NCI-H748 treated with DMSO at 0.1 percent for 48 hours (cell line): ENCODE measurements around the gene TCERG1L.
"Not testable (repeated sequence)": the region's sequence is repeated elsewhere in the genome, so short reads cannot be mapped to it uniquely, and the experiment has no call there.

Experiments
- DNase-seq: peaks from one replicate; lab custom pipeline; 2025; lab: John Stamatoyannopoulos, UW

Gene TCERG1L

DNA sequence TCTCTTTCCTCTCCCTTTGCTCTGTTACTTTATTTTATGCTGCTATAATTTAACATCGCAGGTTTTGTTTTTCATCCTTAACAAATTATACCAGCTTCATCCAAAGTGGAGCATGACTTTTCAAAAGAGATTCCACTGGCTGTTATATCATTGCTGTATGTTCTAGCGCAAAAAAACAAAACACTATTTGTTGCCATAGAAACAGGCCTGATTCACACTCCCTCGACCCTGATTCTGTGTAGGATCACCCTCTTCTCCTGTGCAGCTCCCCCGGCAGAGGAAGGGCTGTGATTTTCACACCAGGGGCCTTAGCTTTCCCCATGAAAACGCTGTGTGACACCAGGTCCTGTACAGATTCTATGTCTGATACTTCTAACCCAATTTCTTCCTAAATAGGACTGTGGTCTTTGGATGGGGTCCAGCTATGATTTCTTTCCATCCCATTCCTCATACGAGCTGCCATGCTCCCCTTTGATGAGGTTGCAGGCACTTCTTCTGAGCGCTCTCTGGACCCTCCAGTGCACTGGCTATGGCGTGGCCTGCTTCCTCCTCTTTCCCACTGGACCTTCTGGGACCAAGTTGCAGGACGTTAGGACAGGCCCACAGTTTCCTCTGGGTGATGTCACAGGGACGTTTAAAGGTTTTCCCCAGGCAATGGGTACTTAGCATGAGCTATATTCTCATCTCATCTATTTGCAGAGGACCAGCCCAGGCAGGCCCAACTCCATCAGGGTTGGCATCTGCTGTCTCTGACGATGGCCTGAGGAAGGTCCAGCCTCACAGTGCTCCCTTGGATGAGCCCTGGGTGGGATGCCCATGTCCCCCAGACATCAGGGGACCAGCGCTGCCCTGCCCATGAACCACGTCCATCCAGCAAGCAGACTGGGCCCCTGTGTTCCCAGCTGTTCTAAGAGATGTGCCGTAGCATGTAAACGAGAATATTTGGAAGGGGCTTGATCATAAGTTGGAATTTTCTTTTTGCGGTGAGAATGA lies 210.8 kb downstream of the TCERG1L start:
- DNase-seq, result not testable (repeated sequence)

DNA sequence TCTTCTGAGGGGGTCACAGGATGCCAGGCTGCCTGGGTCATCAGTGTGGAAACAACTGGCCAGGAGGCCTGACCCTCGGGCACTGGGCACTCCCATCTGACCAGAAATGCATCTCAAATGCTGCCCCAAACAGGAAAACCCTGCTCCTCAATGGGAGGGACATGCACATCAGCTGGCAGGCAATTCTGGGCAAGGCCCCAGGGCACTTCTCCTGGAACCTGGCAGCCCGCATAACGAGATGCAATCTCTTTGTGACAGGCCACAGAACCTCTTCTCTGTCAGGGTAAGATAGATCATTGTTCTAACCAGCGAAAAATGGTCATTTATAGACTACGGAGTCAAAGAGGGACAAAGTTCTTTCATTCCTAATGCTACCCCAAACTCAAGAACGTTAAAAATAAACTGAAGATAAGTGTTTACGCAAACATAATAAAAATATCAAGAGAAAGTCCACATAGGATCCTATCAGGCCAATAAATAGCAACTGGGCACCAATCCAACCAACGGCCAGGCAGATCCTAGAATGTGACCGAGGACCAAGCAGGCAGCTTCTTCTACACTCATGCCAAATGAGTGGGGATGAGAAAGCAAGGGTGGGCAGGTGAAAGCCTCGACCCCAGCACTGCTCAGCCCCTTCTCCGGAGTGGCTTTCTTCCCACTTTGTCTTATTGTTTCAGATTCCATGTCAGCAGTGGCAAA lies 212.3 kb downstream of the TCERG1L start:
- no peak for DNase-seq

DNA sequence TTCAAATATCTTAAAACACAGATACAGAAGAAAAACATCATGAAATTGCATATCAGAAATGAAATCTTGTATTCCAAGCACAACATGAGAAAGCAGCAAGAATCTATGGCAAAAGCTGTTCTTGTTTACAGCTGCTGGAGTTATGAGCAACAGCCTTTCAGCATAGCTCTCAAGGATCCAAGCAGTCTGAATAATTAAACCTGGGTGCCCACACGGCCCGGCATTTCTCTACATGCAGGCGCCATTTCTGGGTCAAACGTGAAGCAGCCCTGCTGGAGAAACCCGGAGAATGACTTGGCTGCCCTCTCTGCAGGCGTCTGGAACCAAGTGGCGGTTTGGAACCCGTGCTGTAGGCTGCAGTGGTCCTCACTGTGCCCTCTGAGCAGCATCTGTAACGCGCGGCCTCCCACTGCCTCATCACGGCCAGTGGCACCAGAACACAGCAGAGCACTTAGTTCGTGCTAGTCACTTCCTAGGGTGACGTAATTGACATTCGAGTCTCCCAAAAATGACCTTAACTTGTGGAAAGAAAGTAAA lies 213.0 kb downstream of the TCERG1L start:
- DNase-seq, result no peak

DNA sequence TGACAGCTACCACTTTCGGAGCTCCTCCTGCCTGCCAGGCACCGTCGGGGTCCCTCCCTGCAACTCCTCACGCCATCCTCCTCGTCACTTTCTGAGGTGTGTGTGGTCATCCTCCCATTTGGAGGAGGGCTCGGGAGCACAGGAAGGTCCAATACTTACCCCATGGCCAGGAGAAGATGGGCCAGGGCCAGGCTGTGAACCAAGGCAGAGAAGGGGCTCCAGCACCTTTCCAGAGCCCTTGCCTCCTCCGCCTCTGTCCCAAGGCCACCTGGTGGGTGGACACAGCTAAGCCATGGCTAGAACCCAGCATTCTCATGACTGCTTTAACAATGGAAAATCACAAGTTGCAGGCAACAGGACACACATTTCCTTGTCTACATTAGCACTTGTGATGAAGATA lies 215.5 kb downstream of the TCERG1L start:
- DNase-seq, result no peak

DNA sequence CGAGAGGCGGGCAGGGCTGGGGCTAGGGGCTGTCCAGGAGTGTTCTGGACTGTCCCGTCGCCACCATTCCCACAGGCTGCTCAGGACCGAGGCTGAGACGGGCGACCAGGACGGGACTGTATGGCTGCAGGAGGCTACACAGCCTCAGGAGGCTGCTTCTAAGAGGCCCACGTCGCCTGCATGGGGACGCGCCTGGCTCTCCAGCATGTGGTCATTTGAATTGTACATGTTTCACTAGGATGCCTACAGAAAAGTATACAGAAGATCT lies 216.3 kb downstream of the TCERG1L start:
- DNase-seq, result no peak

DNA sequence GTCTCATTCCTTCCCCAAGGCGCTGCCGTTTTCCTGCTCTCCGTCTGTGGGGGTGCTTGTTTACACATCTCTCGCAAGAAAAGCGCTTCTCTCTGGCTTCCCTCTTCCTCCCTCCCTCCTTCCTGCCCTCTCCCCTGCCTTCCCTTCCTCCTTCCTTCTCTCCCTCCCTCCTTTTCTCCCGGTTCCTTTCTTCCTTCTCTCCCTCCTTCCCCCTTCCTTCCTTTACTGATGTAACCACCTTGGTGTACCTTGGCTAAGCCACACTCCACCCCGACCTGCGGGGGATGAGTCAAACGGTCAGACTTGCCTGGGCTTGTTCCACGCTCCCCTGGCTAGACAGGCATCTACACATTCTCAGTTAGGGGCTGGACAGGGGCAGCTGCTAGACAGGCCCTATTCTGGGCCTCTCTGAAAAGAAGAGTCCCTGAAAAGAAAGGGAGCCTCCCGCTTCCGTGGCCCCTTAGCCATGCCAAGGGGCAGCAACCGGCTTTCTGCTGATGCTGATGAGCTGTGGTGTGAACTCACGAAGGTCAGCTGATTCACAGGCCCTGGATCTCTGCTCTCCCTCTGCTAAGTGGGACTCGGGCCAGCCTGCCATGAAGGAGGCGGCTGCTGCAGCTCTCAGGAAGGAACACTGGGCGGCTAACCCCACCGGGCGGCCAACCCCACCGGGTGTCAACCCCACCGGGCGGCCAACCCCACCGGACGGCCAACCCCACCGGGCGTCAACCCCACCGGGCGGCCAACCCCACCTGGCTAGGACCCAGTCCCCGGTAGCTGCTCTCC lies 216.8 kb downstream of the TCERG1L start:
- peak; percentile 22 for DNase-seq

DNA sequence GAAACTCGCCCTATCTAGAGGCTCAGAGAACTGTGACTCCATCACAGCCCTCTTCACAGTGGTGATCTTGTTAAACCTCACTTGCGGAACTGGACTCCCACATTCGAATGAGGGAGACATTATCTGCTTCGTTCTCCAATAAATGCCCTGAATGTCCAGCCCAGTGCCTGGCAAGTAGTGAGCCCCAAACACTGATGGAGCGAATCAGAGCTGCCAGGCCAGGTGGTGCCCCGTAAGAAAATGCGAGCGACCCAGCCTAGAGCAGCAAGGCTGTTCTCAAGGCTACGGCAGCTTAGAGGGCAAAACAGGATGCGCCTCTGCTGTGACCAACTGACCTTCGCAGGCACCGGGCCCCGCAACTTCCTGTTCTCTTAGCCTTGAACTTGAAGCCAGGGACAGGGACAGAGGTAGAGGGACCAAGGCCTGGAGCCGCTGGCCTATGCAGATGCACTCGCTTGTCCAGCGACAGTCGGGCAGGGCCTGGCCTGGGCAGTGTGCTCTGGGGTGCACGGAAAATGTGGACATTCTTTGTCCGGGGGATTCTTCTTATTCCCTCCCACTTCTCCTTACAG lies 217.6 kb downstream of the TCERG1L start:
- DNase-seq, result no peak

DNA sequence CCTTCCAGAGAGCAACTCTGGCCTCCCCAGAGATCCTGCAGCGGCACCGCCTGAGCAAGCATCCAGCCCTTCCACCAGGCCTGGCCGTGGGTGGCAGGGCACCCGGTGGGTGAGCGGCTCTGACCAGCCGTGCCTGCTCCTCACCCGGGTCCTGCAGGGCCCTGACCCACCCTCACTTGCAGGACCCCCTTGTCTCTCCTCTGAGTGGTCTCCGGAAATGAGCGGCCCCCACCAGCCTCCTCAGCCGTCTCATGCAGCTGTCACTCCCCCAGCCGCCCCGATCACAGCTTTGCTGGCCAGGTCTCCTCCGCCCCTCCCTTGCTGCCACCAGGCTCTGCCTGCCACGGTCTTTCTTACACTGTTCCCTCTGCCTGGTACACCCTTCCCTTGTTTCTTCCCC lies 218.2 kb downstream of the TCERG1L start:
- no peak for DNase-seq

DNA sequence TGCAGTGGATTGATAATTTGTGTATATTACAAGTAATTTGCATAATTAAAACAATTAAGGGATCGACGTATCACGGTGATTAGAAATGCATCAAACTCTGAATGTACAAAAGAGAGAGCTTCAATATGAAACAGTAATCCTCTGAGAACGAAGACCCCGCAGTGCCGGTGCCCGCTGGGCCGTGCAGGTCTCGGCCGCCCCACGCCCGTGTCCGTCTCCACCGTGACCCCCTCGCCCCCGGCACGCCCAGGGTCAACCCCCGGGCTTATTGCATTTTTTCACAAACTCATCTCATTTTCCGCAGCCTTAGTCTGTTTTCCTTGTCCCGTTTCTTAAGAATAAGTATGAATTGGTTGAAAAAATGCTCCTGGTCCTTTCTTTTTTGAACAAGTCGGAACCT lies 218.6 kb downstream of the TCERG1L start:
- no peak for DNase-seq

DNA sequence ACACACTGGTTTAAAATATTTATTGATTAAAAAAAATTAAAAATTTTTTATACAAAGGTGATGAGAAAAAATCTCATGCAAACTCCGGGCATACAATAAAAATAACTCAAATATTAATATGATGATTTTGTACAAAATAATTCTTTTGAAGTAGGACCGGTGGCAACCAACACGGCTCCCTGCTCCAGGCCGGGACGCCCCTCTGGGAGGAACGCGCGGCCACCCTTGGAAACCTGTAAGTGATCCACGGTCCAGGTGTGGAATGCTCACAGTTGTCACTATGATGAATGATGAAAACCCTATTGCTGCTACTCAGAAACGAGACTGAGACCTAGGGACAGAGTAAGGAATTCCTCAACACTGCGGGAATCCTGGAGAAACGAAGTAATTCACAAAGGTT lies 219.1 kb downstream of the TCERG1L start:
- no peak for DNase-seq

DNA sequence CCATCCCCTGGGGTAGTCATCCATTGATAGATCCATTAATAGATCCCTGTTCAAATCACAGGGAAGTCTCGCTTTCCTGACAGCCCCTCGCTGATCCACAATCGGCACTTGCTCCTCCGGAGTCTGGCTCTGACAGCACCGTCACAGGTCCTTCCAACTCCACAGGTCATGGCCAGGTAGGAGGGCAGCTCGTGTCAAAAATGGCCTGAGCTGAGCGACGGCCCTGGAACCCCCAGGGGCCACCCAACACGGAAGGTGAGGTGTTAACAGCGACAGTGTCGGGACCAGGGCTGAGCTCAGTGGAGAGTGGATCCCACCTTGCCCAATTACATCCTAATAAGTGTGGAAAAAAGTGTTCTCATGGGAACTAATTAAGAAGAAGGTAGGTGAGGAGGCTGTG lies 219.8 kb downstream of the TCERG1L start:
- no peak for DNase-seq

DNA sequence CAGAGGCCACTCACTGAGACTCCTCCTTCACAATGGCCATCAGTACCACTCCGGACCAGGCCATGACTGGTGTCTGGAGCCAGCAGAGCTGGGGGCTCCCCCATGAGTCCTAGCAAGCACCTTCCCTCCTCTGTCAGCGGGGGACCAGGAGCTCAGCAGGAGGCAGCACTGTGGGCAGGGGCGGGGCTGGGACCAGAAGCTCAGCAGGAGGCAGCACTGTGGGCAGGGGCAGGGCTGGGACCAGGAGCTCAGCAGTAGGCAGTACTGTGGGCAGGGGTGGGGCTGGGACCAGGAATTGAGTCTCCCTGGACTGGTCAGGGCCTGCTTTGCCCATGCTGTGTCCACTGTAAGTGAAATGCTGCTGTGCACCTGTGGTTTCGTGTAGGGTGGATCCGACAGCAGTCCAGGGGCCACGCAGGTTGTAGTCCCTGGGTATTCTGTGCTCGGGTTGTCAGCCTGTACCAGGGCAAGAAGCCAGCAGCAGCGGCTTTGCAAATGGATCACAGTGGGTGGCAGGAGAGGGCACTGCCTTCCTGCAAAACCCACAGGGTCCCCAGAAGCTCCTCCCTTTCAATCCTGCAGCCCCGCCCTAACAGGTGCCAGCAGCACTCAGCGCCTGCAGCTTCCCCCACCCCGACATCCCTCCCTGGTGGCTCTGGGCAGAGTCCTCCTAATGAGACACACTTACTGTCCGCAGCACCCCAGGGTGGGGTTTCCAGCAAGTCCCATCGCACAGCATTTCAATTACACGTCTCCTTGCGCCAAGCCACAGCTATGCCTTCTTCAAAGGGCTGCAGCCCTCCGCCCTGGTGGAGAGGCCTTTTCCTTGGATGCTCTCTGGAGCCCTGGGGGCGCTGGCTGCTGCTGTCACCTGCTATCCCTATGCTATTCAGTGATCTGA lies 220.5 kb downstream of the TCERG1L start:
- DNase-seq, result peak; percentile 54

DNA sequence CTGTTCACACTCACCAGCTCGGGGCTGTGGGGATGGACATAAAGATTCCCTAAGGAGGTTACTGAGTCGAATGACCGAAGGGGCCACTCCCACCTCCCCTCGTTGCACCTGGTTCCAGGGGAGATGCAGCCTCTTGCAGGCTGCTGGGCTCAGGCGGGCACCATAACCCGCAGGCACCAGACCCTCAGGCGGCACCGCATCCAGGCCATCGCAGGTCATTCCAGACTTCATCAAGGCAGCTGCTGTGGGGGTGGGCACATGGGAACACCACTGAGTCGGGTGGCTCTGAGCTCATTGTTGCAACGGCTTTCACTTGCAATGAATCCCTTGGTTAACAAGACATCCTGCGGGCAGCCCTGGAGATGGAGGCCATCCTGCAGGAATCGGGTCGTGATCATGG lies 221.7 kb downstream of the TCERG1L start:
- no peak for DNase-seq

DNA sequence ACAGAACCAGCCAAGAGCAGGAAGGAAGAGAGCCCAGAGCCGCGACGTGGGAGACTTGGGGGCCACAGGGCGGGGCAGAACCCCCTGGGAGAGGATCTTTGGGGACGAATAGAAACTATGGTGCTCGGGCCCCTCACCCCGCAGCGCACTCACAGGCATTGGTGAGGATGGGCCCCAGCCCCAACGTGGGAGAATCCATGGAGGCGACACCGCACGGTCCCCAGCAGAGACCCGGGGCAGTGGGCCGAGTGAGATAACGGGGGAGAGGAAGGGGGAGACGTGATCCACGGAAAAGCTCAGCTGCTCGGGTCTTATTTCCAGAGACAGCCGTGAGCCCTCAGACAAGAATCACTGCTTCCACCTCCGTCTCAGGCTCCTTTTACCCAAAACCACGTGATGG lies 222.4 kb downstream of the TCERG1L start:
- no peak for DNase-seq

DNA sequence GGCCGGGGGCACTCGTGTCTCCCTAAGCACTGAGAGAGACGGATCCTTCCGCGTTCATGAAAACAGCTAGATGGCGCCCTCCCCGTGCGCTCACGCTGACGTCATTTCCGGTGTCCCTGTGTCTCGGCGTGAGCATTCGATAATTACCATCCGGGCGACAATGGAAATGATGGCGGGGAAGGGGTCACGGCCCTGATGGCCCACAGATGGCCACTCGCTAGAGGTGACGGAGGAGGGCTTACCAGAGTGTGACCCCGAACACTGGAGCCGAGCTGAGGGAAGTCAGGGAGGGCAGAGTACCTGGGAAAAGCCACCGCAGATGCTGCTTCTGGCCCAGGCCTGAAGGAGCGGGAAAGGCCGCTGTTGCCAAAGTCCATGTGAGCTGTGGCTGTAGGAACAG lies 222.9 kb downstream of the TCERG1L start:
- no peak for DNase-seq

DNA sequence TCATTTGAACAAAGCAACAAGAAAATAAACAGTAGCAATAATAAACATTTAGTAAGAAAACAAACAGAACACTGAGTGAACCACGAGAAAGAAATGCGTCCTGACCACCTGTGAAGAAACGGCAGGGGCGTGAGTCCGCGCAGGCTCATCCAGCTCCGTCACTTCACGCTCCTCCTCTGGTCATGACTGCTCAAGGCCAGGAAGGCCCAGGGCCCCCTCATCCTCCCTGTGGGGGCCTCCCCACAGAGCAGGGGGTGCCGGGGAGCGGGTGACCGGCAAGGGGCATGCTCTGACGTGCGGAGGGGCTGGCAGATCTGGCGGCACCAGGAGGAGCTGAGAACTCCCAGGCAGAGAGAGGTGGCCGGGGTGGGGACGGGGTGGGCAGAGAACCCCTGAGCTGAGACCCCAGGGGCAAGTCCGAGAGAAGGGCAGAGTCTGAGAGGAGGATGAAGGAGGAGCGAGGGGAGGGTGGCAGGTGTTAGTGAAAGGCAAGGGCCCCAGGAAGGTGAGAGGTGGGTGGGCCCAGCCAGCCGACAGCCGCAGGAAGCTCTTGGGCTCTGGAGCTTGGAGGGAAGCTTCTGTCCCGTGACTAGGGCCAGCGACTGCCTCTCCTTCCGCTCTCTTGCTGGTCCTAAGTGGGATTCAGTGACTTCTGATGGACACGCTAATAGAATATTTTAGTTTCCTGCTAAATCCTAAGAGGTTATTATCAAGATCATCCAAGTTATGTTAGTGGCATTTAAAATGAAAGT lies 223.9 kb downstream of the TCERG1L start:
- no peak for DNase-seq

DNA sequence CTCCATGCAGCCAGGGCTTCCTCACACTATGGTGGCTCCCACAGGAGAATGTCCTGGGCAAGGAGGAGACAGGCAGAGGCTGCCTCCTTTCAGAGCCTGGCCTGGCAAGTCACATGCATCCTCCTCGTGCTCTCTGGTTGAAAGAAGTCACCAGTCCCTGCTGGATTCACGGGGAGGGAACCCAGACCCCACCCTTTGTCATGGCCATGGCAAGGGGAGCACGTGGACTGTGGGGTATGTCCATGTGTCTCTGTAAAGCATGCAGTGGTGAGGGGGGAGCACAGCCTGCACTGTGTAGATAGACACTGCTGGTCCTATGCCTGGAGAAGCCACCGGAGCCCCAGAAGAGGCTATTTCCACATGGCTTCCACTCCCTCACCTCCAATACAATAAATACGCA lies 225.0 kb downstream of the TCERG1L start:
- no peak for DNase-seq

DNA sequence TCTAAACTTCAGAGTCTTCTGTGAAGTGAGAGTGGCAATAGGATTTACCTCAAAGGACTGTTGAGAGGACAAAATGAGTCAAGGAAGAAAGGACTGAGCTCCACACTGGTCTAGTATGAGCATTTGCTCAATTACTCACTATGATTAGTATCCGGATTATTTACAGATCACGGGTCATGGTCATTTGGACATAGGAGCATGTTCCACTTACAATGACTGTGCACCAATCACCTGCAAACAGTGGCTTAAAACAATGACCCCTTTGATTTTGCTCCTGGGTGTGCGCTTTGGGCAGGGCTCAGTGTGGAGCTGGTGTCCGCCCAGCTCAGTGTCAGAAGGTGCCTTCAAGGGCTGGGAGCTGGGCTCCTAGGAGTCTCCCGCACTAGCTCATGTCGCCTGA lies 225.4 kb downstream of the TCERG1L start:
- no peak for DNase-seq

DNA sequence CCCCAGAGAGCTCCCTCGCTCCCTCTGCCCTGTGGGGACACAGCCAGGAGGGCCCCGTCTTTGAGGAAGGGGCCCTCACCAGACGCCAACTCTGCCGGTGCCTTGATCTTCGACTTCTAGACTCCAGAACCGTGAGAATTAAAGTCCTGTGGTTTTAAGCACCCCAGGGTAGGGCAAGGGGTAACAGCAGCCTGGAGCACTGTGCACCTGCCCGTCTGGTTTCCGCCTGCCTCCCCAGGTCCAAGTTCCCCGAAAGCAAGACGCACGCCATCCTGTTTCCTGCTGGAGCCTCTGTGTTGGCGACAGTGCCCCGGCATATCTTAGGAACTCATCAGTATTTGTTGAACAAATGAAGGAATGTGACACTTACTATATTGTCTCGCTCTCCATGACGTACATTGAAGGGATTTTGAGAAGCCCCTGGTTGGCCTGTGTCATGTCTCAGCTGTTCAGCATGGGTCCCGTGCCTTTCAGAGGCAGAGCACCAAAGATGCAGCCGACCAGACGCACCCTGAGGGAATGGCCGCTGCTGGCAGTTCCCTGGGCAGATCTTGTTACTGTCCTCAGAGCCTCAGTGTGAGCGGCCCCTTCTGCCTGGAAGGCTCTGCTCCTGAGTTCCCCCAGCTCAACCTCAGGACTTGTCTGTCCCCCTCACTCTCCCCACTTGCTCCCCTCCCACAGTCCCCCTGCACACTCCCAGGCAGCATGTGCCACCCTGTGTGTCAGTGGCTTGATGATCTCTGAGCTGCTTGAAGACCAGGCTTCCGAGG lies 226.2 kb downstream of the TCERG1L start:
- no peak for DNase-seq

DNA sequence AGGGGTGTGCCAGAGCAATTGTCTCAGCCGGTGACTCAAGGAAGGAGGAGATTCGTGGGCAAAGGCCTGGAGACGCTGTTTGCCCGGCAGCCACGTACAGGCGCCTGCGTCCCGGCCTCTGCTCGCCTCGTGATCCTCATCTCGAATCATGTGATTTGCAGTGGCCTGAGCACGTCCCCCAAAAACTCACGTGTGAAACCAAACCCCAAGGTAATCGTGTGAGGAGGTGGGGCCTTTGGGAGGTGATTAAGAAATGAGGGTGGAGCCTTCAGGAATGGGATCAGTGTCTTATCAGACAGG lies 226.8 kb downstream of the TCERG1L start:
- DNase-seq, result no peak
